Spinal cord (tissue), 10 donors: ENCODE results near the gene NLRP9. TPM values are rescaled to one million over a fixed set of nuclear protein-coding genes. Genes with fewer than 3 reads are reported as not detected.

Experiments
- DNase-seq, 6 donors: peaks; one replicate each; pipeline versions ENCODE4 v3.0.0 to v3.0.0-alpha.2; 2013 to 2015; ENCODE audit warnings: low spot score in 6 of 6, low read depth in 4 of 6
- H3K27ac ChIP-seq: one replicate; pipeline ENCODE4 v1.5.1; 2013; ENCODE audit warnings: low read depth, low read length, control low read depth
- H3K27me3 ChIP-seq: one replicate; pipeline ENCODE4 v1.6.1; 2013; ENCODE audit warnings: low read length; ENCODE audit not compliant: control insufficient read depth, insufficient read depth
- H3K36me3 ChIP-seq: one replicate; pipeline ENCODE4 v1.6.1; 2013; ENCODE audit warnings: low read length; ENCODE audit not compliant: control insufficient read depth, insufficient read depth
- H3K4me1 ChIP-seq: one replicate; pipeline ENCODE4 v1.6.1; 2013; ENCODE audit warnings: low read length; ENCODE audit not compliant: control insufficient read depth, insufficient read depth
- H3K4me3 ChIP-seq: one replicate; pipeline ENCODE4 v1.5.1; 2013; ENCODE audit warnings: low read depth, low read length, control low read depth
- H3K9me3 ChIP-seq: one replicate; pipeline ENCODE4 v1.6.1; 2013; ENCODE audit warnings: low read length; ENCODE audit not compliant: control insufficient read depth, insufficient read depth
- WGBS: methylation state at CpG from one replicate; pipeline ENCODE4 v1.1.5; 2013; ENCODE audit warnings: missing lambda C conversion rate; ENCODE audit not compliant: insufficient coverage; 5-methylcytosine and 5-hydroxymethylcytosine counted together
- polyA plus RNA-seq, 2 donors: library from polyadenylated mRNA; unstranded; fragments of 120-200 nt; gene quantifications; one replicate each; pipeline ENCODE4 v1.2.1, GENCODE V29; 2013; ENCODE audit not compliant: insufficient read length in 2 of 2
- total RNA-seq, 2 donors: library from RNA; depleted of rRNA in 1 of 2; stranded (reverse); fragments of 120-200 nt in 1 of 2; fragments of >200 nt in 1 of 2; gene quantifications; one replicate each; pipeline versions ENCODE4 v1.2.3 to v1.2.4, GENCODE V29; 2013 to 2014
- donor health status: healthy.

Gene NLRP9
- total and polyA plus RNA-seq, 4 donors = 0.08 TPM; not detected in 3

DNA sequence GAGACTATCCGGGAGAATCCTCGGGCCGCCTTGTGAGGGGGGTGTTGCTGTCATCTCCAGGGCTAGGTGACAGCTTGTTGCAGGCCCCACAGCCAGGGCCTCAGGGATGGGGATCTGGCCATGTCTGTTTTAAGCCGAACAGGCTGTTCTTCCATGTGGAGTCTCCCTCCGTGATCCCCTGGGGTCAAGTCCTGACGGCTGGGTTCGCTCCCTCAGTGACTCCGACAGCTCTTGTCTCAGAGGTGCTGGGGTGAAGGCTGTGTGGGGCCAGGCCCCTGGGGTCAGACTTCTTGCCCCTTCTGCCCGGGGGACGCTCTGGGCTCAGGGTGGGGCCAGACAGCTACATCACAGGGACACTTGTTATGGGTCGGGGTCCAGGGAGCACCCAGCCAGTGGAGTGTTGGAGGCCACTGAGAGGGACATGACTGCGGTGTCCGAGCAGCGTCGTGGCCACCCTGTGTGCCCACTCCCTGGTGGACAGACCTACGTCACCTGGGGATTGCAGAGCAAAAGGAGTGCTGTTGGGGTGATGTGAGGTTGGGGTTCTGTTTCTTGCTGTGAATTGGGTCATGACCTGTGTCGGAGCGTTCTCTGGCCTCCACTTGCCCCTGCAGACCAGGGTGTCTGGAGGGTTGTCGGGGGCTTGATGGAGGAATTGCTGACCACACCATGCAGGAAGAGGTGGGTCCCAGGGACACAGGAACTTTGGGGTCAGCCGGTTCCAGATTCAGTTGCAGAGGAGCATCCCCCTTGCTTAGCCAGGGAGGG lies 41.7 kb downstream of the NLRP9 start:
- no peak for DNase-seq
- Histone ChIP-seq H3K4me1 (no peaks in the 10 kb centered on the region), H3K27ac (no peak overlapping the region), H3K36me3 (peaks cover 88% of the 10 kb centered on the region), H3K27me3 (no peaks in the 10 kb centered on the region), H3K4me3 (no peak overlapping the region), H3K9me3 (no peaks in the 10 kb centered on the region)
- WGBS = 97% methylated on average over 17 of the region's 20 CpGs

DNA sequence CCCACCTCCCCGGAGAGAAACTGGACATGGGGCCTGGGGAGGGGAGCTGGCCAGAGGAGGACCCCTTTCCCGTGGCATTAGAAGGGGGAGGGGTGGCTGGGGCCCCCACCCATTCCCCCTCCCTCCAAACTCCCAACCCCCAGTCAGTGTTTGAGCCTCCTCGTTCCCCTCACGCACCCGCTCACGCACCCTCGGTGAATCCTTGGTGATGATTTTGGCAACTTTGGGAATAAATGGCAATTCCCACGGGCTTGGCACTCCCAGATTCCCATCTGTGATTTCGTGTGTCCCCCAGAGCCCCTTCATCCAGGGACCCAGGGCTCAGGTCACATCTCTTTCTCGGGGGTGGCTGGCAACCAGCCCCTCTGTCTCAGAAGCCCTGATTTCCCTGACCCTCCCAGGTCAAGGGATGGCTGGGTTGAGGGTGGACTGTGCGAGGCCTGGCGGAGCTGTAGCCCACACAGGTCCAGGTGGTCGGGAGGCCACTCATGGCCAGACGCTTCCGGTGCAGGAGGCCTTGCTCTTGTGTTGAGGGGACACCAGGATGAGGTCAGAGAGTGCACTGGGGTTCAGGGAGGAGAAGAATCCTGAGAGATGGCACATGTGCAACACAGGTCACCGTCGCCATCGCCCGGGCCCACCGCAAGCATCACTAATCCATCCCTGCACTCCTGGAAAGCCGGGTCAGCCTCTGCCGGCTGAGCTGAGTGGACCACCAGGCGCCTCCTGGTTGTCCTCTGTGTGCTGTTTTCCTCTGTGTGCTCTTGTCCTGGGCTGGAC lies 42.5 kb downstream of the NLRP9 start:
- no peak for DNase-seq
- Histone ChIP-seq H3K36me3 (peaks cover 93% of the 10 kb centered on the region), H3K27ac (no peak overlapping the region), H3K4me3 (no peak overlapping the region), H3K4me1 (no peaks in the 10 kb centered on the region), H3K27me3 (no peaks in the 10 kb centered on the region), H3K9me3 (no peaks in the 10 kb centered on the region)
- 95% methylated on average over 21 of the region's 23 CpGs for WGBS

DNA sequence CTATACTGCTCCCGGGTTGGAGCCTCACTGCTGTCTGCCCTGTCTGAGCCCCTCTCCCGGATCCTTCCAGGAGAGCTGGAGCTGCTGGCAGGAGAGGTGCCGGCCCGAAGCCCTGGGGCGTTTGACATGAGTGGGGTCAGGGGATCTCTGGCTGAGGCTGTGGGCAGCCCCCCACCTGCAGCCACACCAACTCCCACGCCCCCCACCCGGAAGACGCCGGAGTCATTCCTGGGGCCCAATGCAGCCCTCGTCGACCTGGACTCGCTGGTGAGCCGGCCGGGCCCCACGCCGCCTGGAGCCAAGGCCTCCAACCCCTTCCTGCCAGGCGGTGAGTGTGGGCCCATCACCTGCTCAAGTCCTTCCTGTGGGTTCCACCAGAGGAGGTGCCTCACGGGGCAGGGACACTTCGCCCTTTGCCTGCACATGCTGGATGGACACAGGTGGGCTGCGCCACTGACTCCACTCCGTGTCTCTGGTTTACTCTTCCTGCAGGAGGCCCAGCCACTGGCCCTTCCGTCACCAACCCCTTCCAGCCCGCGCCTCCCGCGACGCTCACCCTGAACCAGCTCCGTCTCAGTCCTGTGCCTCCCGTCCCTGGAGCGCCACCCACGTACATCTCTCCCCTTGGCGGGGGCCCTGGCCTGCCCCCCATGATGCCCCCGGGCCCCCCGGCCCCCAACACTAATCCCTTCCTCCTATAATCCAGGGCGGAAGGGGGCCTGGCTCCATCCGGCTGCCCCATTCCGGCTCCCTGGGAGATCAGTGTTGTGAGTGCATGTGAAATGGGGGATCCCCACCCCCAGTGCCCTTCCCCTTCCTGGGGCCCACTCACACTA lies 43.3 kb downstream of the NLRP9 start:
- Histone ChIP-seq H3K27ac (no peak overlapping the region), H3K9me3 (no peaks in the 10 kb centered on the region), H3K4me3 (no peak overlapping the region), H3K27me3 (no peaks in the 10 kb centered on the region), H3K4me1 (no peaks in the 10 kb centered on the region), H3K36me3 (peaks cover 94% of the 10 kb centered on the region)
- WGBS = 97% methylated on average over 25 of the region's 37 CpGs
- no peak for DNase-seq

DNA sequence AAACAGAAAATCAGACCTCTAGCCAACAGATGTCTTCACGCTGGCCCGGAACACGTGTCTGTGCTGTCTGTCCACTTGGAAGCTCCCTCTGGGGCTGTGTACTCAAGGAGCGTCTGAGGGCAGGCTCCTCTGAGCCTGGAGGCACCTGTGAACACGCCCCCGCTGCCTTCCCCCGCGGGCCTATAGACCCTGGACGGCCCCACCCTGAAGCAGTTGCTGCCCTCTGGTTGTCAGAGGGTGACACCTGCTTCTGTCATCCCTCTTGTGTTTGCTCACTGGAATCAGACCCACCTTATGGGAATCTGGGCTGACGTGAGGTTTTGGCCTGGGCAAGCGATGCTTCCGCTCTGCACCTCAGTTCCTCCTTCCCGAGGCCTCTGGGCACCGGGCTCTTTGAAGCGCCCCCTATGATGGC lies 44.0 kb downstream of the NLRP9 start:
- Histone ChIP-seq H3K9me3 (no peaks in the 10 kb centered on the region), H3K27ac (no peak overlapping the region), H3K4me1 (no peaks in the 10 kb centered on the region), H3K36me3 (peaks cover 96% of the 10 kb centered on the region), H3K27me3 (no peaks in the 10 kb centered on the region), H3K4me3 (no peak overlapping the region)
- no peak for DNase-seq
- WGBS = 93% methylated on average over 15 of the region's 15 CpGs

DNA sequence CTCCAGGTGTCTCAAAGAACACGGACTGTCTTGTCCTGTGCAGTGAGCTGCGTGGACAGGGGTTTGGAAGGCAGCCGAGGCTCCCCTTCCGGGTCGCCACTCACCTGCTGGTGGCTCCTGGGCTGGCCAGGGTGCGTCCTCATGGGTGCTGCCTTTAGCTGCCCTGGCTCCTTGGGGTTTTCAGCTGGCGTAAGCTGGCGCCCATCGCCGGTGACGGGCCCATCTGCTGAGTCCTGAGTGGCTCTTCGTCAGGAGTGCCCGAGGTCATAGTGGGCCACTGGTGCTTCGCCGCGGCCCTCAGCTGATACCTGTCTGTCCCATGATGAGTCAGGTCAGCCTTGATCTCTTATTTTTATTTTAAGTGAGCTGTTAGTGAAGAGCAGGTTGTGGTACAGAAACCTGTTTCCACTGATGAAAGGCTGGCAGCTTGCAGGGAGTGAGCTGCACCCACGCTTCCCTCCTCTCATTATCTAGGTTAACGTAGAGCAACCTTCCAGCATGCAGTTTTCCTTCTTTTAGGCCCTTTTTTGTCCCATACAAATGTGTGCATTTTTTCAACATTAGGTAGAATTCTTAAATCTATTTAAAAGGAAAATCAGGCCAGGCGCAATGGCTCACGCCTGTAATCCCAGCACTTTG lies 44.7 kb downstream of the NLRP9 start:
- Histone ChIP-seq H3K4me1 (no peaks in the 10 kb centered on the region), H3K9me3 (no peaks in the 10 kb centered on the region), H3K36me3 (peaks cover 97% of the 10 kb centered on the region), H3K27me3 (no peaks in the 10 kb centered on the region), H3K27ac (no peak overlapping the region), H3K4me3 (no peak overlapping the region)
- WGBS = 91% methylated on average over 16 of the region's 20 CpGs
- no peak for DNase-seq

DNA sequence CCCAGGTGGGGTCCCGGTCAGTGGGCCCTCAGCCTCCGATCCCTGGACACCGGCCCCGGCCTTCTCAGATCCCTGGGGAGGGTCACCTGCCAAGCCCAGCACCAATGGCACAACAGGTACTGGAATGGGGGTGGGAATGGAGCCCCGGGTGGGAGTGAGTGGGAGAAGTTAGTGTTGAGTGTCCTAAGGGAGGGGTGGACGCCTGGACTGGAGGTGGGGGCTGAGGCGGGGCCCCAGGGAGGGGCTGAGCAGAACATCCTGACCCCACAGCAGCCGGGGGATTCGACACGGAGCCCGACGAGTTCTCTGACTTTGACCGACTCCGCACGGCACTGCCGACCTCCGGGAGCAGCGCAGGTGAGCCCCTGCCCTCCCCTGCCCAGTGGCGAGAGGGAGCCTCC lies 45.5 kb downstream of the NLRP9 start:
- 95% methylated on average over 19 of the region's 19 CpGs for WGBS

DNA sequence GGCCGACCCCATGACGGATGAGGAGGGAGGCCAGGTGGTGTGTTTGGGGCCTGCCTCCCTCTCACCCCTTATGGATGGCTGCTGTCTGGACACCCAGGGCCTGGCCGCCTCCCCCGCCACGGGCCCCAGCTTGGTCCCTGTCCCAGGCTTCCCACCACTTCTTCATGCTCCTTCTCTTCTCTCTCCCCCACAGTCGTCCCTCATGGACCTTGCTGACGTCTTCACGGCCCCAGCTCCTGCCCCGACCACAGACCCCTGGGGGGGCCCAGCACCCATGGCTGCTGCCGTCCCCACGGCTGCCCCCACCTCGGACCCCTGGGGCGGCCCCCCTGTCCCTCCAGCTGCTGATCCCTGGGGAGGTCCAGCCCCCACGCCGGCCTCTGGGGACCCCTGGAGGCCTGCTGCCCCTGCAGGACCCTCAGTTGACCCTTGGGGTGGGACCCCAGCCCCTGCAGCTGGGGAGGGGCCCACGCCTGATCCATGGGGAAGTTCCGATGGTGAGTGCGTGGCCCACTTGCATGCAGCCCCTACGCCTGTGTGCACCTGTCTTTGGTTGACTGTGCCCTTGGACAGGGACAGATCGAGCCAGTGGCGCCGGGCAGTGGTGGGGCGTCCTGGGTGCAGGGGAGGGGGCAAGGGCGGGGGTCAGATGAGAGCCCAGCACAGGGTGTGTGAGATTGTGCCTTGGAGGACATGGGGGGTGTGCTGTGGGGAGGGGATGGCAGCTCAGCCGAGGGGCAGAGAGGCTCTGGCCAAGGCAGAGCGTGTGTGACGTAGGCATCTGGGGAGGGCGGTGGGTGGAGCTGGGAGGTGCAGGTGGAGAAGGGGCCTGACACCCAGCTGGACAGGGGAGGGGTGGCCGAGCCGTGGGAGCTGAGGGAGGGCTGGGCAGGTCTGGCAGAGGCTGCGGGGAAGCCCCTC lies 46.4 kb downstream of the NLRP9 start:
- no peak for DNase-seq
- no peak overlapping the region for H3K27ac ChIP-seq
- H3K36me3 ChIP-seq = peaks cover 100% of the 10 kb centered on the region
- H3K9me3 ChIP-seq = no peaks in the 10 kb centered on the region
- whole genome bisulfite sequencing = 94% methylated on average over 31 of the region's 31 CpGs
- no peaks in the 10 kb centered on the region for H3K4me1 ChIP-seq
- no peak overlapping the region for H3K4me3 ChIP-seq
- no peaks in the 10 kb centered on the region for H3K27me3 ChIP-seq

More for the DNA sequence above, 45.5 kb downstream of the NLRP9 start:
- peaks cover 98% of the 10 kb centered on the region for H3K36me3 ChIP-seq
- H3K27ac ChIP-seq = no peak overlapping the region
- DNase-seq = no peak
- no peaks in the 10 kb centered on the region for H3K27me3 ChIP-seq
- H3K4me1 ChIP-seq = no peaks in the 10 kb centered on the region
- no peak overlapping the region for H3K4me3 ChIP-seq
- no peaks in the 10 kb centered on the region for H3K9me3 ChIP-seq

DNA sequence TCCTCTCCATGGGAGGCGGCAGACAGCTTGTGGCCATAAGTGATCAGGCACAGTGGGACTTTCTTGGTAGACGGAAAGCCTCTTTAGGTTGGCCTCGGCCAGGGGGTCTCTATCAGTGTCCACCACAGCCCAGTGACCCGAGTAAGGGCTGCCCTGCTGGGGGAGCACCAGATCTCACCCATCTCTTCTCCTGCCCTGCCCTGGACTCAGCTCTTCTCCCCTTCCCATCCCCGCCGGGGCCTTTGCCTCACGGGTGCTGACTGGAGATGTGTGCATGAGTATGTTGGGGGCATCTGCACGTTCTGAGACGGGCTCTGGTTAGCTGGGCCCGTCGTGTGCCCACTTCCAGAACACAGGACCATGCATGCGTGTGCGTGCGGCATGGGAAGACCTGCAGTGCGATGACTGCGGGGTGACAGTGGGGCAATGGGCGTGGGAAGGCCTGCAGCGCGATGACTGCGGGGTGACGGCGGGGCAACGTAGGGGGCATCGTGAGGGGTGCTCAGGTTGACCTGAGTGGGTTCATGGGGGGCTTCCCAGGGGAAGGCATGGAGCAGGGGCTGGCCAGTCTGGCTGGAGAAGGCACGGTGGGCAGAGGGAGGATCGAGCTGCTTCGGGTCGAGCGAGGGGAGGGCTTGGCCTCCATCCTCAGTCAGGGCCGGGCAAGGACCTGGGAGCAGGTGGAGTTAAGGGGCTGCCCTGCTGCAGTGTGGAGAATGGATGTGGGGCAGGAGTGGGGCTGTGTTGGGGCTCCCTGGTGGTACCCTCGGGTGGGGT lies 47.2 kb downstream of the NLRP9 start:
- peaks cover 100% of the 10 kb centered on the region for H3K36me3 ChIP-seq
- no peak overlapping the region for H3K27ac ChIP-seq
- no peaks in the 10 kb centered on the region for H3K27me3 ChIP-seq
- H3K4me3 ChIP-seq = no peak overlapping the region
- DNase-seq = no peak
- H3K9me3 ChIP-seq = no peaks in the 10 kb centered on the region
- H3K4me1 ChIP-seq = no peaks in the 10 kb centered on the region
- WGBS = 97% methylated on average over 28 of the region's 31 CpGs
